Activated CD4-positive, alpha-beta T cell treated with anti-CD3 and anti-CD28 coated beads, Interleukin-2, Interleukin-6, amounts not matched to agents 100 ng/mL and 50 ng/mL, durations not matched to agents 16 hours and 8 hours (primary cell): ENCODE measurements around the gene TMEM63A.
A peak's percentile ranks its signal among the peaks of the same experiment; 100 is the strongest.

Source experiments
- DNase-seq: peaks from one replicate; pipeline ENCODE4 v3.0.0-alpha.2; 2020

TMEM63A gene

DNA sequence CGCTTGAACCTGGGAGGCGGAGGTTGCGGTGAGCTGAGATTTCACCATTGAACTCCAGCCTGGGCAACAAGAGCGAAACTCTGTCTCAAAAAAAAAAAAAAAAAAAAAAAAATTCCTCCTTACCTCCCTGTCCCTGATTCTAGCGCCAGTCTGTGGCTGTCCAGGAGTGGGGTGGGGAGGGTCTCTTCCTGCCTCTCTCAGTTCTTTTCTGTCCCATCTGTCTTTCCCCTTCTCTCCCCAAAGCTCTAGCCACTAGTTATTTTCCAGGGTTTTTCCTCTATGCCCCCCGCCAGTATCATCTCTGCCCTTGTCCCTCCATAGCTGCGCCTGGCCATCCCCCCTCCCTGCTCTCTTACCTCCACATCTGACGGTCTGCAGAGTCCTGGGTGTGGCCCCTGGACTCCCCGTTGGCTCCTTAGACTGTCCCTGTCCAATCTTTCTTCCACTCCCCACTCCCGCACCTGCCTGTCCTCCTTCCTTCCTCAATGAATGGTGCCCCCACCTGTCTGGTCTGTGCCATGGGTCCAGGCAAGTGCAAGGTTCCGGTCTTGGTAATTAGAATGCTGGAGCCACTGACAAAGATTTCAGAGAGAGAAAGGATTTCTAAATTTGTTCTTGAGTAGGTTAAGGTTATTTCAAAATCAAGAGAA, 1.6 kb upstream of the TMEM63A start:
- DNase-seq = no peak

- peak; percentile 37 for DNase-seq
These were observed 775 bp upstream of the TMEM63A start for GRCh38 chr1:225882694-225883615.

- DNase-seq = peak; percentile 56
These were observed 860 bp downstream of the TMEM63A start for GRCh38 chr1:225881081-225881958.

DNA sequence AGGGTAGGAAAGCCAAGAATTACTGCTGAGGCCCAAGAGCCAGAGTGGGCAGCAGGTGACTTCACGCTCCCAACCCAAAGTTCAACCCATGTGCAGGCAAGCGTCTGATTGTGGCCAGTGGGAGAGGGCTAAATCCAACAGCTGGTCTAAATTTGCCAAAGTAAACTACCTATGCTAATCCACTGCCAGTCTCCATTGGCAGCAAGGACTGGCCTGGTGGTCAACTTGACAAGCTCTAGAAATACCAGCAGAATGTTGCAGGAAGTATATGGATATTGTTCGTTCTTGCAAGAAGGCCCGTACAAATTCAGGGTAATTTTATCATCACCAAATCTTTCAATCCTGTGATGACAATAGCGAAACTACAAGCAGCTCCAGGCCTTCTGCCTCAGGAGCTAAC, 1.5 kb downstream of the TMEM63A start:
- no peak for DNase-seq

DNA sequence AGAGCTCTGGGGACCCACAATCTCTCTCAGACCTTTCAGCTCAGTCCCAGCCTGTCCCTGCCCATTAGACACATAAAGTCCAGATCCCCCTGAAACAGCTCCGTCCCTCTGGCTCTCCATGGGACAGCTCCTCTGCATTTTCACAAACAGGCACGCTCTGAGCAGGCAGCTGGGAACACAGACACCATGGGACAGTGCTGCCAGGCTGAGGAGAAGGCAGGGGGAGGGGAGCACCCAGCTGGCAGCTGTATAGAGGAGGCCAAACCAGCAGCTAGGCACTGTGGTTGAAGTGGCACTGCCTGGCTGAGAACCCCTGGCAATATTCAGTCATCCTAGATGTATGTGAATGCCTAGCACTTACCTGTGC, 2.0 kb downstream of the TMEM63A start:
- DNase-seq = no peak

DNA sequence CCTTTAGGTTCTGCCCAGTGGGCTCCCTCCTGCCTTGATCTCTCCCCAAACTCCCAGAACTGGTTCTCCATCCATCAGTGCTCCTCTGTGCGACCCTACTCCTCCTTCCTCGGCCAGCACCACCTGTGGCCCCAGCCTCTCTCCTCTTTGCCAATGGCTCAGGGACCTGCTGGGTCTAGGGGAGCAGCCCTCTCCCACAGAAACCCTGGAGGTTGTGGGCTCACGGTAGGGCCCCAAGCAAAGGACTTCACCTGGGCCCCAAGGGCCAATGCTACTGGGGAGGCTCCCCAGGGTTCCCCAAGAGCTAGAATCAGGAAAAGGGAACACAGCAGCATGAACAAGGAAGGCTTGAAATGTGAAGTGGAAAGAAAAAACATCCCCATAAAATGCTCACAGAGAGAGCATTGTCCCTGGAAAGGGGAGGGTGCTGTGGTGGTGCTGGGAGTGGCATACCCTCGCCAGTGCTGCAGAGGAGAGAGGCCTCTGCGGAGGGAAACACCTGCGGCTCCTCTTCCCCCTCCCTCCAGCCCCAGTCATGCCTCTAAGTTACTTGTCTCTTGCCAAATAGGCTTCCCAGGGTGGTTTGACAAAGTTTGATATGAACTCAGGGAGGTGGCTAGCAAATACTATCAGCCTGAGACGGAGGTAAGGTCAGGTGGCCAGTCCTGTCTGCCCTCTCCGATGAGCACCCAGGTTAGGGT, 2.5 kb downstream of the TMEM63A start:
- DNase-seq = no peak

GRCh38 chr1:225878282-225878681, 3.9 kb downstream of the TMEM63A start:
- no peak for DNase-seq

DNA sequence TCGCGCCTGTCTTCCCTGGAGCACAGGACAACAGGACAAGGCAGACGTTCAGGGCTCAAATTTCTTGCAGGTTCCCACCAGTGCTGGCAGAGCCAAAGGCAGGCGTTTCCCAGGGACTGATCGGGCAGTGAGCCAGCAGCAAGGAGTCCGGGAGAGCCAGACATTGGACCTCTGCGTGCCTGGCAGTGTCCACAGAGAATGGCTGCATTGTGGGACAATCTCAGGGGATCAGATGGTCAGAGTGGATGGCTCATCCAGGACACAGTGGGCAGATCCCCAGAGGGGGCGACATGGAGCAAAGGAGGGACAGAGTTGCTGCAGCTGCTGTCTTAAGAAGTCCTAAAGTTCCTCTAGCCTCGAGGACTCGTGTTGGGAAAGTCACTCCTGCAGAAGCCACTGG, 4.6 kb downstream of the TMEM63A start:
- DNase-seq = peak; percentile 41

GRCh38 chr1:225876900-225877510, 5.2 kb downstream of the TMEM63A start:
- DNase-seq = no peak

- no peak for DNase-seq
These were observed 7.0 kb downstream of the TMEM63A start for GRCh38 chr1:225875044-225875815.

DNA sequence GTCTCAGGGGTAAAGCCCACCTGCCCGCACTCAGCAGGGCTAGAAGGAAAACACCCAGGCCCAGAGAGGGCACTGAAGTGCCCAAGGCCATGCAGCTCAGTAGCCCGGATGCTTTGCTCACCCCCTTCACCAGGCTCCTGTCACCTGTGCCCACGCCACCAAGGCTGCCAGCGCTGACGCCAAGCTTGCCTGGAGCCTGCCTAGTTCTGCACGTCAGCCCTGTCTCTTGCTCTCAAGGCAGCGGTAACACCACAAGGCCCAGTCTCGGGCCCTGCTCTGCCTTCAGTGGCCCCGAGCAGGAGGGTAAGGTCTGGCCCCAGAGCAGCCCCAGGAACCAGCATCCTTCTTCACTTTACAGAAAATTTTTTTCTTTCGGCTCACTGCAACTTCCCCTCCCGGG, 7.7 kb downstream of the TMEM63A start:
- DNase-seq = no peak

DNA sequence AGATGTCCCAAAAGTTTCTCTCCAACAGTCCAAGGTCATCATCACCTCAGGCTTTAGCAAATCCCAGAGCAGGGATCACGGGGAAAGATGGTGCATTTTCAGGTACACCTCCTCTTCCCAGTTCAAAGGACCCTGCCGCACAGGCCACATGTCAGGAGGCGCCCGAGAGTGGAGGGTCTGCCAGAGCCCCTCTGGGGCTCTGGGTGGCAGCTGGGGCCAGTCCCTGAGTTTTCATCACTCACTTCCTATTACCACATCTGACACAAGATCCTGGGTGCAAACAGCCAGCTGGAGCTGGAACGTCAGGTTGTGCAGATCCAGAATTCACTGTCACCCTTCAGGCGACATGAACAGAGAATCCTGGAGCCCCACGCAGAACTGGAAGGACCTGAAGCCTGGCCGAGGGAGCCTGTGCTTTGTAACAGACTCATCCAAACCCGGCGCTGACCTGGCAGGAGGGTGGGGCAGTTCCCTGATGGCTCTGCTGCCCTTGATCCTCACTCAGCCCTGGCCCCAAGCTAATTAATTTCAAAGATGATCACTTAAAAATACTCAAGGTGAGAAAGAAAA, 8.8 kb downstream of the TMEM63A start:
- DNase-seq = no peak

DNA sequence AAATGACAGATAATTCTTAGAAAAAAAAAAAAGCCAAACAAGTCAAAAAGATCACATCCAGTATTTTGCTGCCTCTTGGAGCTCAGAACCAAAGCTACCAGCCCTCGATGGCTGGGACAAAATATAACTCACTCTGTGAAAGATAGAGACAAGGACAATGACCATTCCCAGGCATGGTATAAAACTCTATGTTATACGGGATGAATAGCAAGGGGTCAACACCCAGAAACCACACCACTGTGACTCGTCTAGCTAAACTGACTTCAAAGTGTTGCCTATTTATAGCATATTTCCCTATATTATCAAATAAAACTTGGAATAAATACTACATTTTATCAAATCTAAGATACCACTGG, 10.1 kb downstream of the TMEM63A start:
- DNase-seq = no peak

DNA sequence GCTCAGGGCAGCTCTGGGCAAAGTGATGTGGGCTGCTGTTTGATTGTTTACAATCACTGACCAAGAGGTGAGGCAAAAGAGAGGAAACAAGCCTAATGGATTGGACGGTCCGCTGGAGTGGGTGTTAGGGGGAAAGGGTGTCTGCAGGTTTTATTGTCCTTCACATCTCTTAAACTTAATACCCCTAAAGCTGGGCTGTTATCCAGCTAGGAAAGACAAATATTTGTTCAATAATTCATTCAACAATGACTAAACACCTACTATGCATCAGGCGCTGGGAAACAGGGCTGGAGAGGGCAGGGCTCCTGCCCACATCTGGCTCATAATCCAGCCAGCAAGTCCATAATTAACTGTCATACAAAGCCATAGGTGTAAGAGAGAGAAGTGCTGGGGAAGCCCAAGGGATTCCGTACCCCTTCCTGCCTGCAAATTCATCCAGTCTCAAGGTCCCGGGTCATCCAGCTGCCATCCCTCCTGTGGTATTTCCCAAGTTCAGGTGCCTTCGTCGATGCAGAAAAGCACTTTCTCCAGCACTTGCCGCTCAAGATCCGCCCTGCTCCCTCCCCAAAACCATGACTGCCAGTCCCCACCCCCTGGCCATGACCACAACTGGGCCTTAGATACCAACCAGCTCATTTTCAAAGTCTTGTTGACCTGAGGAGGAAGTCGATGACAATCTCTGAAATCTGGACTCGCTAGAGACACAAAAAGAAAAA, 10.7 kb downstream of the TMEM63A start:
- peak; percentile 28 for DNase-seq

GRCh38 chr1:225870911-225871310, 11.3 kb downstream of the TMEM63A start:
- no peak for DNase-seq

DNA sequence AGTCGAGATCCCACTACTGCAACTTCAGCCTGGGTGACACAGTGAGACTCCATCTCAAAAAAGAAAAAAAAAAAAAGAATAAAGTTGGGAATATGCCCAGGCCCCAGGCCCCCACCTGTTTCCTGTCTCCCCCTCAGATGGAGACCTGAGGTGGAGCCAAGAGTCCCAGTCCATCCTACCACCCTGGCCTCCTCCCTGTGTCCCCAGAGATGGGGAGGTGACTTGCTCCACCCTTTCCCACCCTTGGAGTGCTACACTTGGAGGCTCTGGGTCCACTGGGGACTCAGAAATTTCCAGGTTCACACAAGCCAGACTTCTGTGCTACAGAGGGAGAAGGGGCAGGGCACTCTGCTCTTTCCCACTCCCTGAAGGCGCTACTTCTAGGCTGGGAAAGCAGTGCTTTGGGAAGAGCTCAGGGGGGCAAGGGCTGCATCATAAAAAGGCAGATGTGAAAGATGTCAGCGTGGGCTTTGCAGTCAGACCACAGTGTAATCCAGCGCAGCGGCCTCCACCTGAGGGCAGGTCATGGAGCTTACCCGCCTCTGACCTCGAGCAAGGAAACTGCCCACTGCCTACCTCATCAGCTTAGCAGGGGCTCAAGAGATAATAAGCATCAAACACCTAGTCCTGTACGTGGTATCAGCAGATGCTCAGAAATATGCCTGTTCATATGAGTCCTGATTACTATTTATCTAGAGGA, 13.4 kb downstream of the TMEM63A start:
- DNase-seq = no peak

DNA sequence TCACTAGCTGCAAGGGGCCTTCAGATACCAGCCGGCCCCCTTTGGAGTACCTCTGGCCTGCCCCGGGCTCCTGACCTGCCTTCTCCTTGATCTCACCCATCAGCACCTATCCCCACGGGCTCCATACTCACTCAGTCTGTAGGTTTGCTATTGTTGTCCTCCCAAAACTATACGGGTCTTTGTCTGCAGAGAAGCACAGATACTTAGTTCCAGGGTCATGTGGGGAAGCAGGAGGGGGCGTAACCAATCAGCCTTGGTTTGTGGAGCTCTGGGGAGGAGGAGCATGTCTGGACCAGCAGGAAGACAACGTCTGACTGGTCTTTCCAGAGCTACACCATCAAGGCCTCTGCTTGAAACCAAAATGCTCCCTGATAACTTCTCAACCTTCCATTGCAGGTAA, 15.2 kb downstream of the TMEM63A start:
- no peak for DNase-seq

DNA sequence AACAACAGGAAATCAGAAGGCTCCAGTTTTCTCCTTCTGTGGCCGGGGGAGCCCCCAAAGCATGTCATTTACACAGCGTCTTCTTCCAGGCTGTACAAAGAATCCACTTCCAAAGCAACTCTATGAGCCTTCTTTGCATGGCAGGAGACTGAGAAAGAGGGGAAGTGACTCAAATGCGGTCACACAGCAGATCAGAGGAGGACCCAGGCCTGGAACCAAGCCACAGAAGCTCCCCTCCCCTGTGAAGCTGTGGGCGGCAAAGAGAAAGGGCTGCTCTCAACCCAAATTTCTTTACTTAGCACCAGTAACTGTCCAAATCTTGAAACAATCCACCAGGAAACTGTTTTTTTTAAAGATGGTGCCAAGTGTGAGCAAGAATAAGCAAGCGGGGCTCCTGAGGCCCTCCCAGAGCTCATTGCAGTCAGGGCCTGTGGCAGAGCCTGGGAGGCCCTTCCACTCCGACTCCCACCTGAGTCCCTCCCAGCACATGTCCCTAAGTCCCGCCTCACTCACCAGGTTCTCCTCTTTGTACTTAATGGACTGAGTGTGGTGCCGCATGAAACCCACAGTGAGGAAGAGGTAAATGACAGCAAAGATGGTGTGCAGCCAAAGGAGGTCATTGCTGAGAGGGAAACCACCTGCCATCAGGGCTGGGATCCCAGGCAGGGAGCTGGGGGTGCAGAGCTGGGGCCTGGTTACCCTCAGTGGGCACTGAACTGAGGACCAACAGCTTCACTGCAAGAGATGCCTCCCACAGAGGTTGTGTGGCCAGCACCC, 15.9 kb downstream of the TMEM63A start:
- peak; percentile 75 for DNase-seq

GRCh38 chr1:225865514-225865913, 16.7 kb downstream of the TMEM63A start:
- no peak for DNase-seq
